OCI-LY1 (cell line): ENCODE data around the gene PDCD4.

Source experiments
- CTCF ChIP-seq: fragments of 200-600 bp; sonication (generic), shearing (Covaris generic); IDR thresholded peaks from 2 replicates; pipeline ENCODE4 v1.5.1; 2017; ENCODE audit warnings: mild to moderate bottlenecking, antibody characterized with exemption, low read length, moderate library complexity, mixed read lengths
- EZH2 ChIP-seq: fragments of 200-600 bp; sonication (generic), shearing (Covaris generic); IDR thresholded peaks from 2 replicates; pipeline ENCODE4 v1.8.0; 2017; ENCODE audit warnings: borderline replicate concordance, mixed run types, mild to moderate bottlenecking, antibody characterized with exemption, low read length, moderate library complexity, mixed read lengths

- TF ChIP-seq CTCF: no peak
- no peak for TF ChIP-seq EZH2
Measured at GRCh38 chr10:110918643-110919348, 47.1 kb downstream of the PDCD4 start, which contains the start of gene BBIP1.
